WERI-Rb-1 (cell line): ENCODE data around the gene SFXN3.
A peak's percentile ranks its signal among the peaks of the same experiment; 100 is the strongest.

Experiments used
- DNase-seq: peaks from one replicate; pipeline ENCODE4 v3.0.0-alpha.2; 2020
- H3K27ac ChIP-seq: fragments of 250-450 bp; sonication (Bioruptor Pico); 2 replicates; pipeline ENCODE4 v1.5.1; 2020; ENCODE audit warnings: mild to moderate bottlenecking, moderate library complexity
- H3K27me3 ChIP-seq: fragments of 250-450 bp; sonication (Bioruptor Pico); 2 replicates; pipeline ENCODE4 v1.5.1; 2021; ENCODE audit warnings: mild to moderate bottlenecking, low read depth, moderate library complexity; ENCODE audit not compliant: insufficient read depth, severe bottlenecking
- H3K36me3 ChIP-seq: fragments of 250-450 bp; sonication (Bioruptor Pico); 2 replicates; pipeline ENCODE4 v1.5.1; 2020; ENCODE audit warnings: mild to moderate bottlenecking, moderate library complexity
- H3K4me3 ChIP-seq: 2 replicates; pipeline ENCODE4 v1.5.1; 2011; ENCODE audit warnings: low read depth, mild to moderate bottlenecking, control low read depth, low read length
- H3K9me3 ChIP-seq: fragments of 250-450 bp; sonication (Bioruptor Pico); 2 replicates; pipeline ENCODE4 v1.5.1; 2021; ENCODE audit warnings: mild to moderate bottlenecking, moderate library complexity; ENCODE audit not compliant: severe bottlenecking
- CTCF ChIP-seq: IDR thresholded peaks from 2 replicates; pipeline ENCODE4 v1.5.1; 2011; ENCODE audit warnings: low read depth, mild to moderate bottlenecking, control low read depth, inconsistent platforms, low read length

Gene SFXN3

GRCh38 chr10:100993986-100994708 is 36.9 kb upstream of the SFXN3 start:
- Histone ChIP-seq H3K4me3 (no peak overlapping the region), H3K27me3 (no peaks in the 10 kb centered on the region)
- TF ChIP-seq CTCF = peak; percentile 53; the same call in 1 of the 2 replicates

GRCh38 chr10:100995181-100995580 is 35.9 kb upstream of the SFXN3 start:
- H3K27ac ChIP-seq = peak overlapping the region; percentile 98
- no peak for TF ChIP-seq CTCF
- peaks cover 32% of the 10 kb centered on the region for H3K36me3 ChIP-seq
- DNase-seq = peak; percentile 85
- no peak overlapping the region for H3K4me3 ChIP-seq
- no peaks in the 10 kb centered on the region for H3K27me3 ChIP-seq
- H3K9me3 ChIP-seq = no peaks in the 10 kb centered on the region

More at GRCh38 chr10:100993986-100994708, 36.9 kb upstream of the SFXN3 start:
- H3K9me3 ChIP-seq = no peaks in the 10 kb centered on the region
- peaks cover 43% of the 10 kb centered on the region for H3K36me3 ChIP-seq
- no peak for DNase-seq
- peak overlapping the region; percentile 98 for H3K27ac ChIP-seq

GRCh38 chr10:100996678-100997359 is 34.2 kb upstream of the SFXN3 start:
- TF ChIP-seq CTCF = no peak
- Histone ChIP-seq H3K27ac (peak overlapping the region; percentile 98), H3K4me3 (peak overlapping the region; percentile 93), H3K9me3 (no peaks in the 10 kb centered on the region), H3K27me3 (no peaks in the 10 kb centered on the region), H3K36me3 (peaks cover 18% of the 10 kb centered on the region)
- DNase-seq = peak; percentile 66

GRCh38 chr10:100997360-100998182 is 33.5 kb upstream of the SFXN3 start:
- H3K27ac ChIP-seq = peak overlapping the region; percentile 98
- peak overlapping the region; percentile 93 for H3K4me3 ChIP-seq
- peak; percentile 90 for DNase-seq
- H3K36me3 ChIP-seq = peaks cover 22% of the 10 kb centered on the region
- H3K9me3 ChIP-seq = no peaks in the 10 kb centered on the region
- peak; percentile 92 for TF ChIP-seq CTCF
- H3K27me3 ChIP-seq = no peaks in the 10 kb centered on the region

GRCh38 chr10:100998183-100998990 is 32.6 kb upstream of the SFXN3 start:
- TF ChIP-seq CTCF = no peak
- Histone ChIP-seq H3K4me3 (peak overlapping the region; percentile 93), H3K36me3 (peaks cover 24% of the 10 kb centered on the region), H3K27ac (peak overlapping the region; percentile 98), H3K27me3 (no peaks in the 10 kb centered on the region), H3K9me3 (no peaks in the 10 kb centered on the region)
- peak; percentile 95 for DNase-seq
